ENCODE measurements around the gene RNF14.

RNF14 gene, protein sequence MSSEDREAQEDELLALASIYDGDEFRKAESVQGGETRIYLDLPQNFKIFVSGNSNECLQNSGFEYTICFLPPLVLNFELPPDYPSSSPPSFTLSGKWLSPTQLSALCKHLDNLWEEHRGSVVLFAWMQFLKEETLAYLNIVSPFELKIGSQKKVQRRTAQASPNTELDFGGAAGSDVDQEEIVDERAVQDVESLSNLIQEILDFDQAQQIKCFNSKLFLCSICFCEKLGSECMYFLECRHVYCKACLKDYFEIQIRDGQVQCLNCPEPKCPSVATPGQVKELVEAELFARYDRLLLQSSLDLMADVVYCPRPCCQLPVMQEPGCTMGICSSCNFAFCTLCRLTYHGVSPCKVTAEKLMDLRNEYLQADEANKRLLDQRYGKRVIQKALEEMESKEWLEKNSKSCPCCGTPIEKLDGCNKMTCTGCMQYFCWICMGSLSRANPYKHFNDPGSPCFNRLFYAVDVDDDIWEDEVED

DNA sequence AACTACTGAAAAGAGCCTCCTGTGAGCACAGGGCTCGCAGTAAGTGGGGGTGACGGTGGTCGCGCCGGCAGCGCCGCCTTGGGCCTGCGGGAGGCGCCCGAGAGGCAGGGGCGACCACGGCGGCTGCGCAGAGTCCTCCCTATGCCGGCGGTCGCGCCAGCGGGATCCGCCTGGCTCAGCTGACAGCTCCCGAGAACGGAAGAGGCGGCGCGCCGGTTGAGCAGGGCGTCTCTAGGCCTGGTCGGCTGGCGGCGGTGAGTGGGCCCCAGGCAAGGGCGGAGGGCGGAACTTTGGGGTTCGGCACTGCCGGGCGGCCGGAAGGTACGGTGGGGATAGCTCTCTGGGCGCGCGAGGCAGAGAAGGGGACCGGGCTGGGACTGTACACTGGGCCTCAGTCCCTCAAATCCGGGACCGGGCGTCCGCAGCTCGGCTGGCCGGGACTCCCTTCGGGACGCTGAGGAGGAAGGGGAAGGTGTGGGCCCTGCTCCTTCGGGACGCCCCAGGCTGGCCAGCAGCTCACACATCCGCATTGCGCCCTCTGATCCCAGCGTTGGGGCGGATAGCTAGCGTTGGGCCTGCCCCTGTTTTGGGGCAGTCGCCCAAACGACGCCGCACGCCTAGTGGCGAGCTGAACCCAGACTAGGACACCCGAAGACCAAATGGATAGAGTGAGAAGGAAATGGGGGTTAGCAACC lies at the start of gene RNF14:
Gene RNF14 (plus strand): TSS at position 192 of the 695 bp plus-strand sequence. CDS start 4,484 bp downstream, outside the sequence.
- TF ChIP-seq CTCF (IDR thresholded peaks at IDR 0.05), result peak; percentile 98

DNA sequence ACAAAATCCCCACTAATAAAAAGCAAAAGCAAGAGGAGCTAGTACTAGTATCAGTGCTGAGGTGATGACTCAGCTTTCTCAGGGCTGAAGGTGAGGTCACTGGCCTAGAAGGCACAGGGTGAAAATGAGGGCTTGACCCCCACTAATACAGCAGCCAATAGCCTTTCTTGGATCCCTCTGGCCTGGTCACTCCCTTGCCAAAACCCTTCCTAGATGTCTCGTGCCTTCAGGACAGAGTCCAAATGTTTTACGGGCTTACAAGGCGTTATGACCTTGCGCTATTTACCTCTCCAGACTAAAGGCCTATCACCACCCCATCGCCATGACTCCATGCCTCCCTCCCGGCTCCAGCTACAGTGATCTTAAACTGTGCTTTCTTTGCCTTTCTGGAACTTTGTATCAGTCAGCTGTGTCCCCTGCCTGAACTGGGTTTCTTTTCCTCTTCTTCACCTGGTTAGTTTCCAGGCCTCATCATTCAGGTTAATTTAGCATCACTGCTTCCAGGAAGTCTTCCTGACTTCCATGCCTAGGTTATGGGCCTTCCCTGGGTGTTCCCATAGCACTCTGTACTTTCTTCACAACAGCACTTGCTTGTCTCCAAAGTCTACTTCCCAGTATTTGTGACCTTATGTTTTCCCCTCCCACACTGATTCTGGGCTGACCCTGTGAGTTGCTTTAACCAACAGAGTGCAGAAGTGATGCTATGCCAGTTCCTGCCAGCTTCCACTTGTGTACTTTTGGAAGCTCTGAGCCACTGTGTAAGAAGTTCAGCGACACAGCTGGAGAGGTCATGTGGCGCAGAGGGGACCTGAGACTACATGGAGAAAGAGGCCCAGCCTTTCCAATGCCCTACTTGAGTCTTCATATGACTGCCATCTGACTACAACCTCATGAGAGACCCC lies 49.4 kb upstream of the RNF14 start:
- no peak for TF ChIP-seq CTCF (IDR thresholded peaks at IDR 0.05)

DNA sequence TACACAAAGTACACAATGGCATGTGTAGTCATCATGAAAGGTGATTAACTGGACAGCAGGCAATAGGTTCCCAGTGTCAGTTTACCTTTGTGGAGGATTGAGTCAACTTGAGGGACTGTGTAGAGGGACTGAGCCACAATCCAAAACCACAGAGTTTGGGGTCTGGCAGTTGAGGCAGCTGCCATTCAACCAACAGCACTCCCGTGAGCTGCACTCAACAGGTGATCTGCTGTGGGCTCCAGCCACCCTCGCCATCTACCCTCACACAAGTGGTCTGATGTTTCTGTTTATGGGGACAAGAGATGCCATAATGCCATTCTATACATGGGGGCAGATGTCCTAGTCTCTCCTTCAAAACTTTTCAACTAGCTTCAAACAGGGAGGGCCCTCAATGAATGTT lies 48.1 kb upstream of the RNF14 start:
- TF ChIP-seq CTCF (IDR thresholded peaks at IDR 0.05), result no peak

DNA sequence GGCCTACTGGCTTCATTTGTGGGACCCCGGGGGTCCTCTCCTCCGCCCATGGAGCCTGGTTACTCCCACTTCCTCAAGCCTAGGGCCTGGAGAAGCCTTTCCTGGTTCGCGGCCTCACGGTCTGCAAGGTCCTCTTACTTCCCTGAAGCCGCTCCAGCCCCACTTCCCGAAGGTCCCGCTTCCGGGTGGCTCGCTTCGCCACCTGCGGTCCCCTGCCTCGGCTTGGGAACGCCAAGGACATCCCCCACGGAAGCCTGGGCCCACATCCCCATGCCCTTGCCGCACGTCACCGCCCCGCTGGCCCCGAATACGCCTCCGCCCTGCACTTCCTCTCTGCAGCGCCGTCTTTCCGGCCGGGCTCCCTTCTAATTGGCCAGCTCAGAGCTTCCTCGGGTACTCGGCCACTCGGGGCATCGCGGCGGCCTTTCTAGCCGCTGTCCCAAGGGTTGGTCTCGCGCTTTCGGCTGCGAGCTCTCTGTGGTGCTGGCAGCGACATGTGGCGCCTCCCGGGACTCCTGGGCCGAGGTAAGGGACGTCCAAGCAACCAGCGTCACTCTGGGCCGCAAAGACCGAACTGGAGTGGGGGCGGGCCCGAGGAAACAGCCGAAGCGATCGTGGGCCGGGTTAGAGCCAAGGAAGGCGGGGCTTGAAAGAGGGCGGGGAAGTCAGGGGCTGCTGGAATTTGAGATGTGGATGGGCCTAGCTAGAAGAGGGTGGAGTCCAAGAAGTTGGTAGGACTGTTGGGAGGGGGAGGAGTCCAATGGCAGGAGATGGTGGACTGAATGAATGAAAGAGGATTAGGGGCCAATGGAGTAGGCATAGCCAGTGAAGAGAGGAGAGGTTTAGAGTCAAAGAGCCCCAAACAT lies 45.2 kb upstream of the RNF14 start, which contains the start of gene DELE1:
Gene DELE1 (plus strand): TSS at position 424 of the 866 bp plus-strand sequence. CDS start 71 bp downstream, at position 495.
- TF ChIP-seq CTCF (IDR thresholded peaks at IDR 0.05), result no peak

DNA sequence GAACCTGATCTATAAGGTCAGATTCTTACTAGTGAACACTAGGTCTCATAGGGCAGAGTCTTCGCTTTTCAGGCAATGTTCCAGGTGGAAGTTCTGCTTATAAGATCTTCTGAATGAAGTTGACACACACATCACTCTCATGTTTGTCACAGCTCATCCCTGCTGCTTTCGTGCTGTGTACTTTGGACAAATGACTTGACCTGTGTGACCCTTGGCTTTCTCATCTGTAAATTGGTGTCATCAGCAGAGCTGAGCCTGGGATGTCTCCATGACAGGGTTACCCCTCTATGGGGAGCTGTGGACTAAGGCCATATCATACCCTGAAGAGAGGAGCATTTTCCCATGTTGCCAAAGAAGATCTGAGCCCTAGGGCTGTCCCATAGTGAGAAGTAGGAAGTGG lies 42.5 kb upstream of the RNF14 start:
- no peak for TF ChIP-seq CTCF (IDR thresholded peaks at IDR 0.05)

DNA sequence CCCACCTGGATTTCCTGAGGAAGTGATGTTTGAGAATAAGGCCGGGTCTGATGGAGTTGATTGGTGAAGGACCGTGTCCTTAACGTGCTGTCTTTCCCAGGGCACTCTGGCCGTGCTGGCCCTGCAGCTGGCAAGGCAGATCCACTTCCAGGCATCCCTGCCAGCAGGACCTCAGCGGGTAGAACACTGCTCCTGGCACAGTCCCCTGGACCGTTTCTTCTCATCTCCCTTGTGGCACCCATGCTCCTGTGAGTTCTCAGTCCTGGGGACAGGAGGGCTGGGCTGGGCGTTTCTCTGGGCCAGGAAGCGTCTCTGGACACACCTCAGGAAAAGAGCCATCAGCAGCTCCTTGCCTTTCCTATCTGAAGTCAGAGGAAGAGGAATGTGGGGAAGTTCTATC lies 40.9 kb upstream of the RNF14 start:
- no peak for TF ChIP-seq CTCF (IDR thresholded peaks at IDR 0.05)
